OCI-LY1 (cell line): ENCODE measurements around the gene HDAC11.

ENCODE experiments used
- H2AFZ ChIP-seq: fragments of 200-600 bp; sonication (generic), shearing (Covaris generic); 2 replicates; pipeline ENCODE4 v1.6.0; 2014; ENCODE audit warnings: antibody characterized with exemption, mild to moderate bottlenecking, low read length
- H3F3A ChIP-seq: fragments of 200-600 bp; sonication (generic), shearing (Covaris generic); 2 replicates; pipeline ENCODE4 v1.6.0; 2014; ENCODE audit warnings: mild to moderate bottlenecking, antibody characterized with exemption, low read length, moderate library complexity; ENCODE audit not compliant: insufficient read depth
- H3K27ac ChIP-seq: fragments of 200-600 bp; sonication (generic); 2 replicates; pipeline ENCODE4 v1.5.1; 2014; ENCODE audit warnings: low read length, mixed run types, mild to moderate bottlenecking, low read depth; ENCODE audit not compliant: poor library complexity, severe bottlenecking
- H3K27me3 ChIP-seq: fragments of 200-600 bp; sonication (generic); 2 replicates; pipeline ENCODE4 v1.6.0; 2014; ENCODE audit warnings: antibody characterized with exemption, mild to moderate bottlenecking, low read length, moderate library complexity; ENCODE audit not compliant: insufficient read depth
- H3K36me3 ChIP-seq: fragments of 200-600 bp; sonication (generic); 2 replicates; pipeline ENCODE4 v1.6.1; 2014; ENCODE audit warnings: mild to moderate bottlenecking, antibody characterized with exemption, low read length, moderate library complexity, mixed read lengths; ENCODE audit not compliant: insufficient read depth
- H3K4me1 ChIP-seq: fragments of 200-600 bp; sonication (generic); 2 replicates; pipeline ENCODE4 v1.5.1; 2014; ENCODE audit warnings: mild to moderate bottlenecking, low read length, moderate library complexity; ENCODE audit not compliant: insufficient read depth, severe bottlenecking
- H3K4me2 ChIP-seq: fragments of 200-600 bp; sonication (generic), shearing (Covaris generic); 2 replicates; pipeline ENCODE4 v1.6.1; 2014; ENCODE audit warnings: low read length
- H3K4me3 ChIP-seq: fragments of 200-600 bp; sonication (generic); 2 replicates; pipeline ENCODE4 v1.5.1; 2014; ENCODE audit warnings: low read length, low read depth, mild to moderate bottlenecking, mixed read lengths; ENCODE audit not compliant: poor library complexity, severe bottlenecking
- H3K79me2 ChIP-seq: fragments of 200-600 bp; shearing (Covaris generic); 2 replicates; pipeline ENCODE4 v1.6.1; 2016; ENCODE audit warnings: mixed run types, low read length, mixed read lengths; ENCODE audit not compliant: insufficient read depth
- H3K9ac ChIP-seq: fragments of 200-600 bp; sonication (generic), shearing (Covaris generic); 2 replicates; pipeline ENCODE4 v1.6.1; 2014; ENCODE audit warnings: mild to moderate bottlenecking, low read length, mixed read lengths
- H3K9me2 ChIP-seq: fragments of 200-600 bp; sonication (generic), shearing (Covaris generic); 2 replicates; pipeline ENCODE4 v1.6.1; 2014; ENCODE audit warnings: low read depth, mild to moderate bottlenecking, low read length, mixed read lengths
- H3K9me3 ChIP-seq: fragments of 200-600 bp; shearing (Covaris generic); 2 replicates; pipeline ENCODE4 v1.6.1; 2014; ENCODE audit warnings: low read length, mixed read lengths
- H4K20me1 ChIP-seq: fragments of 200-600 bp; sonication (generic), shearing (Covaris generic); 2 replicates; pipeline ENCODE4 v1.6.0; 2016; ENCODE audit warnings: mild to moderate bottlenecking, low read length; ENCODE audit not compliant: insufficient read depth
- CTCF ChIP-seq: fragments of 200-600 bp; sonication (generic), shearing (Covaris generic); IDR thresholded peaks from 2 replicates; pipeline ENCODE4 v1.5.1; 2017; ENCODE audit warnings: mild to moderate bottlenecking, antibody characterized with exemption, low read length, moderate library complexity, mixed read lengths
- EZH2 ChIP-seq: fragments of 200-600 bp; sonication (generic), shearing (Covaris generic); IDR thresholded peaks from 2 replicates; pipeline ENCODE4 v1.8.0; 2017; ENCODE audit warnings: borderline replicate concordance, mixed run types, mild to moderate bottlenecking, antibody characterized with exemption, low read length, moderate library complexity, mixed read lengths

HDAC11 gene

GRCh38 chr3:13502791-13503060 is 22.6 kb downstream of the HDAC11 start:
- H3K79me2 ChIP-seq: no peaks in the 10 kb centered on the region
- no peak overlapping the region for H3K27ac ChIP-seq
- H4K20me1 ChIP-seq: no peaks in the 10 kb centered on the region
- H3K9me3 ChIP-seq: no peaks in the 10 kb centered on the region
- no peaks in the 10 kb centered on the region for H3K9me2 ChIP-seq
- H2AFZ ChIP-seq: no peak overlapping the region
- no peaks in the 10 kb centered on the region for H3K27me3 ChIP-seq
- no peak overlapping the region for H3K9ac ChIP-seq
- no peak for TF ChIP-seq CTCF
- no peak for TF ChIP-seq EZH2
- H3F3A ChIP-seq: no peaks in the 10 kb centered on the region
- no peaks in the 10 kb centered on the region for H3K36me3 ChIP-seq
- H3K4me3 ChIP-seq: no peak overlapping the region
- H3K4me1 ChIP-seq: no peaks in the 10 kb centered on the region
- no peak overlapping the region for H3K4me2 ChIP-seq

- Histone ChIP-seq H3K27me3 (no peaks in the 10 kb centered on the region), H3K27ac (no peak overlapping the region), H3K79me2 (no peaks in the 10 kb centered on the region), H3K4me3 (no peak overlapping the region), H3K9ac (no peak overlapping the region), H3K9me3 (no peaks in the 10 kb centered on the region), H4K20me1 (no peaks in the 10 kb centered on the region), H3K4me2 (no peak overlapping the region), H3F3A (no peaks in the 10 kb centered on the region), H3K36me3 (no peaks in the 10 kb centered on the region), H2AFZ (no peak overlapping the region), H3K9me2 (no peaks in the 10 kb centered on the region), H3K4me1 (no peaks in the 10 kb centered on the region)
- TF ChIP-seq CTCF: no peak
- no peak for TF ChIP-seq EZH2
These were observed 24.2 kb downstream of the HDAC11 start for GRCh38 chr3:13504161-13504831.

GRCh38 chr3:13505147-13506130 is 25.3 kb downstream of the HDAC11 start:
- Histone ChIP-seq H3K4me1 (no peaks in the 10 kb centered on the region), H3K27ac (no peak overlapping the region), H3K4me2 (no peak overlapping the region), H3F3A (no peaks in the 10 kb centered on the region), H3K4me3 (no peak overlapping the region), H3K9me2 (no peaks in the 10 kb centered on the region), H3K79me2 (no peaks in the 10 kb centered on the region), H3K36me3 (no peaks in the 10 kb centered on the region), H3K27me3 (no peaks in the 10 kb centered on the region), H3K9ac (no peak overlapping the region), H2AFZ (no peak overlapping the region), H3K9me3 (no peaks in the 10 kb centered on the region), H4K20me1 (no peaks in the 10 kb centered on the region)
- TF ChIP-seq CTCF: no peak
- TF ChIP-seq EZH2: no peak
